ENCODE results near the gene NBEA.

Gene NBEA

DNA sequence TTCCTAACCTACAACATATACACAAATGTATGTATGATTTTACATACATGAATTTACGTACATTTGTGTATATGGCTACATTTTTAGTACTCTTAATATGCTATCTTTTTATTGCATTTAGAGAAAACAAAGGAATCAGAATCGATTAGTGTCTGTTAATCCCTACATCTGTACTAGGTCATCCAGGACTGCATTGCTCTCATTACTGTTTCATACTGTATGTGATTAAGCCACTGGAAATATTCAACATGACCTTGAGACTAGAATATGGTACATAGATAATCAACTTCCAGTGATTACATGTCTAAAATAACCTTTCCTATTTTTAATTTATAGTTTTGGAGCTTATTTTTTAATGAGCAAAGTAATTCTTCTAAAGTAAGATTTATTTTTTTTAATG, 539.7 kb downstream of the NBEA start:
- H3K27ac Mint-ChIP-seq (ENCODE audit: low read depth): no peak overlapping the region
- no peak for DNase-seq (ENCODE audit: low spot score in 2 of 2)
- no peaks in the 10 kb centered on the region for H3K4me1 Mint-ChIP-seq
- H3K4me3 Mint-ChIP-seq: no peak overlapping the region
- H3K9me3 Mint-ChIP-seq: no peaks in the 10 kb centered on the region
- ATAC-seq (replicated peaks; ENCODE audit: extremely low read depth, poor library complexity, severe bottlenecking): no peak
- H3K27me3 Mint-ChIP-seq: peaks cover 23% of the 10 kb centered on the region
- no peaks in the 10 kb centered on the region for H3K36me3 Mint-ChIP-seq (ENCODE audit: insufficient read depth)

GRCh38 chr13:35482527-35482926, 540.5 kb downstream of the NBEA start:
- Mint-ChIP-seq H3K36me3 (ENCODE audit: insufficient read depth) (no peaks in the 10 kb centered on the region), H3K4me1 (no peaks in the 10 kb centered on the region), H3K9me3 (no peaks in the 10 kb centered on the region), H3K27me3 (peaks cover 16% of the 10 kb centered on the region), H3K4me3 (no peak overlapping the region), H3K27ac (ENCODE audit: low read depth) (no peak overlapping the region)
- no peak for DNase-seq (ENCODE audit: low spot score in 2 of 2)
- ATAC-seq (replicated peaks; ENCODE audit: extremely low read depth, poor library complexity, severe bottlenecking): no peak

GRCh38 chr13:35483761-35484160, 541.7 kb downstream of the NBEA start:
- H3K36me3 Mint-ChIP-seq (ENCODE audit: insufficient read depth): no peaks in the 10 kb centered on the region
- ATAC-seq (replicated peaks; ENCODE audit: extremely low read depth, poor library complexity, severe bottlenecking) (no peak), DNase-seq (ENCODE audit: low spot score in 2 of 2) (no peak)
- H3K9me3 Mint-ChIP-seq: no peaks in the 10 kb centered on the region
- H3K4me3 Mint-ChIP-seq: no peak overlapping the region
- H3K27ac Mint-ChIP-seq (ENCODE audit: low read depth): no peak overlapping the region
- peaks cover 3% of the 10 kb centered on the region for H3K27me3 Mint-ChIP-seq
- H3K4me1 Mint-ChIP-seq: no peaks in the 10 kb centered on the region

DNA sequence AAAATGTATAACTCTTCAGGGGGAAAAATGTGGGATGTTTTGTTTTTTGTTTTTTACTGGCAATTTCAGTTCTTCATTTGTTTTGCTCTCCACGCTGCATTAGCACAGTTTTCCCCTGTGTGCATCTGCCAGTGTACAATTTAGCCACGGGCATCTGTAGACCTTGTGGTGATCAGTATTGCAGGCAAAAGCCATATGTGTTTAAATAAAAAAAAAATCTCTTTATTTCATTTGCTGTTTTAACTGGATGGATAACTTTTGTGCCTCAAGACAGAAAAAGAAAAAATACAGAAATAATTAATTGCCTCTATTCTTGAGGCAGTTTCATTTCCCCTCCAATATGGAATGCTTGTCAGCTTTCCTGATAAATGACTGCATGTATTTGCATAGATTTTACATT, 542.3 kb downstream of the NBEA start:
- no peak overlapping the region for H3K4me3 Mint-ChIP-seq
- ATAC-seq (replicated peaks; ENCODE audit: extremely low read depth, poor library complexity, severe bottlenecking) (no peak), DNase-seq (ENCODE audit: low spot score in 2 of 2) (no peak)
- no peaks in the 10 kb centered on the region for H3K9me3 Mint-ChIP-seq
- H3K36me3 Mint-ChIP-seq (ENCODE audit: insufficient read depth): no peaks in the 10 kb centered on the region
- H3K4me1 Mint-ChIP-seq: no peaks in the 10 kb centered on the region
- H3K27ac Mint-ChIP-seq (ENCODE audit: low read depth): no peak overlapping the region
- no peaks in the 10 kb centered on the region for H3K27me3 Mint-ChIP-seq

DNA sequence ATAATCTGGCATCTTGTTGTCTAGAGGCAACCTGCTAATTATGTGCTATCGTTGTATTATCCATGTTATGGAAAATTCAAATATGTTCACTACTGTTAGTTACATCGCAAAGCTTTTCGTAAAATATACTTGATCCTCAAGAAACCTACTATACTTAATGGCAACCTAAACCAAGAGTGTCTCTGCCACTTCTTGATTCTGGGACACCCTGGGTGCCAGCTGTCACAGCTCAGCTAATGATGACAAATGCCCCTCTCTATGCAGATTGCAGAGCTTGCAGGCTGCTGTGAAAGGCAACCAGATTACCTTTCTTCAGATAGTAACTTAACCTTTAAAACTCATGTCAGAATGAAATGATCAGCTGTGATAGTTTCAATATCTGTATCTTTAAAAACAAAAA, 543.4 kb downstream of the NBEA start:
- H3K4me3 Mint-ChIP-seq: no peak overlapping the region
- no peak for ATAC-seq (replicated peaks; ENCODE audit: extremely low read depth, poor library complexity, severe bottlenecking)
- H3K27me3 Mint-ChIP-seq: no peaks in the 10 kb centered on the region
- no peaks in the 10 kb centered on the region for H3K4me1 Mint-ChIP-seq
- no peaks in the 10 kb centered on the region for H3K9me3 Mint-ChIP-seq
- H3K27ac Mint-ChIP-seq (ENCODE audit: low read depth): no peak overlapping the region
- H3K36me3 Mint-ChIP-seq (ENCODE audit: insufficient read depth): no peaks in the 10 kb centered on the region
- DNase-seq (ENCODE audit: low spot score in 2 of 2): no peak

GRCh38 chr13:35489050-35489449, 547.0 kb downstream of the NBEA start:
- Mint-ChIP-seq H3K4me3 (no peak overlapping the region), H3K27ac (ENCODE audit: low read depth) (no peak overlapping the region), H3K36me3 (ENCODE audit: insufficient read depth) (no peaks in the 10 kb centered on the region), H3K9me3 (peaks cover 17% of the 10 kb centered on the region), H3K4me1 (no peaks in the 10 kb centered on the region), H3K27me3 (no peaks in the 10 kb centered on the region)
- ATAC-seq (replicated peaks; ENCODE audit: extremely low read depth, poor library complexity, severe bottlenecking) (no peak), DNase-seq (ENCODE audit: low spot score in 2 of 2) (no peak)

DNA sequence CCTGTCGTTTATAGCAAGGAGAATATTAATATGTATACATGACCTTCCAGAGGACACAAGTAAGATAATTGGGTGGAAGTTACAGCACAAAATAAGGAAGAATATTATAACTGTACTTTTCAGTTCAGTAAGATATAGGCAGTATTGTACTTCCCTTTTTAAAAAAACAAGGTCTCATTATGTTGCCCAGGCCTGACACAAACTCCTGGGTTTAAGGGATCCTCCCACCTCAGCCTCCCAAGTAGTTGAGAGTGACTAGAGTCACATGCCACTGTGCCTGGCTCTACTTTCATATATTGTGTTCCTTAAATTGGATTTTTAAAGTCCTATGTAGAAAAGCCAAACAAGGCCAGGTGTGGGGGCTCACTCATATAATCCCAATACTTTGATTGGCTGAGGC, 553.9 kb downstream of the NBEA start:
- Mint-ChIP-seq H3K36me3 (ENCODE audit: insufficient read depth) (no peaks in the 10 kb centered on the region), H3K27ac (ENCODE audit: low read depth) (no peak overlapping the region), H3K4me3 (no peak overlapping the region), H3K4me1 (no peaks in the 10 kb centered on the region), H3K27me3 (no peaks in the 10 kb centered on the region), H3K9me3 (peaks cover 31% of the 10 kb centered on the region)
- no peak for ATAC-seq (replicated peaks; ENCODE audit: extremely low read depth, poor library complexity, severe bottlenecking)
- no peak for DNase-seq (ENCODE audit: low spot score in 2 of 2)

GRCh38 chr13:35496761-35497386, 554.8 kb downstream of the NBEA start:
- DNase-seq (ENCODE audit: low spot score in 2 of 2): no peak
- ATAC-seq (replicated peaks; ENCODE audit: extremely low read depth, poor library complexity, severe bottlenecking): no peak
- no peaks in the 10 kb centered on the region for H3K4me1 Mint-ChIP-seq
- no peak overlapping the region for H3K4me3 Mint-ChIP-seq
- no peaks in the 10 kb centered on the region for H3K36me3 Mint-ChIP-seq (ENCODE audit: insufficient read depth)
- H3K9me3 Mint-ChIP-seq: peaks cover 23% of the 10 kb centered on the region
- no peaks in the 10 kb centered on the region for H3K27me3 Mint-ChIP-seq
- H3K27ac Mint-ChIP-seq (ENCODE audit: low read depth): no peak overlapping the region

DNA sequence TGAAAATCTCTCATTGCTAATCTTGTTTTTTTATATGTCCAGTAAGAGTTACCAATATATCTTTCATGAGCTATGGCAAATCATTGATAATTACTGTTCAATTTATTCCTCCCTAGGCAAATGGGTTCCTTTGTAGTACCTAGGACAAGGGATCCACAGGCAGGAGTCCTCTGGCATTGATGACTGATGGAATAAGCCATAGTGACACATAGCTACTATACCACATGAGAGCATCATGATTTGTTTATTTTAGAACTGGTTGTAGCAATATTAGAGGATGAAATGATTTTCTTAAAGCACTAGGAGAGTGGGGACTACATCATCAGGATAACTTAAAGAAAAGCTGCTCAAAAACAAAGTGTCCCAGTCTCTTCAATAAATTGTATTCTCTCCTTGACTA, 556.2 kb downstream of the NBEA start:
- H3K9me3 Mint-ChIP-seq: peaks cover 16% of the 10 kb centered on the region
- no peaks in the 10 kb centered on the region for H3K36me3 Mint-ChIP-seq (ENCODE audit: insufficient read depth)
- no peaks in the 10 kb centered on the region for H3K27me3 Mint-ChIP-seq
- no peak for ATAC-seq (replicated peaks; ENCODE audit: extremely low read depth, poor library complexity, severe bottlenecking)
- no peak overlapping the region for H3K4me3 Mint-ChIP-seq
- H3K27ac Mint-ChIP-seq (ENCODE audit: low read depth): no peak overlapping the region
- DNase-seq (ENCODE audit: low spot score in 2 of 2): no peak
- no peaks in the 10 kb centered on the region for H3K4me1 Mint-ChIP-seq

- DNase-seq (ENCODE audit: low spot score in 2 of 2) (no peak), ATAC-seq (replicated peaks; ENCODE audit: extremely low read depth, poor library complexity, severe bottlenecking) (no peak)
- Mint-ChIP-seq H3K9me3 (peaks cover 14% of the 10 kb centered on the region), H3K27me3 (no peaks in the 10 kb centered on the region), H3K4me1 (no peaks in the 10 kb centered on the region), H3K4me3 (no peak overlapping the region), H3K27ac (ENCODE audit: low read depth) (no peak overlapping the region), H3K36me3 (ENCODE audit: insufficient read depth) (no peaks in the 10 kb centered on the region)
These were observed 557.2 kb downstream of the NBEA start for GRCh38 chr13:35499196-35499662.

GRCh38 chr13:35499676-35500075, 557.6 kb downstream of the NBEA start:
- H3K9me3 Mint-ChIP-seq: peaks cover 10% of the 10 kb centered on the region
- H3K4me3 Mint-ChIP-seq: no peak overlapping the region
- DNase-seq (ENCODE audit: low spot score in 2 of 2) (no peak), ATAC-seq (replicated peaks; ENCODE audit: extremely low read depth, poor library complexity, severe bottlenecking) (no peak)
- H3K4me1 Mint-ChIP-seq: no peaks in the 10 kb centered on the region
- no peaks in the 10 kb centered on the region for H3K27me3 Mint-ChIP-seq
- H3K27ac Mint-ChIP-seq (ENCODE audit: low read depth): no peak overlapping the region
- H3K36me3 Mint-ChIP-seq (ENCODE audit: insufficient read depth): no peaks in the 10 kb centered on the region

- Mint-ChIP-seq H3K9me3 (peaks cover 8% of the 10 kb centered on the region), H3K4me1 (no peaks in the 10 kb centered on the region), H3K27me3 (no peaks in the 10 kb centered on the region), H3K4me3 (no peak overlapping the region), H3K36me3 (ENCODE audit: insufficient read depth) (no peaks in the 10 kb centered on the region), H3K27ac (ENCODE audit: low read depth) (no peak overlapping the region)
- DNase-seq (ENCODE audit: low spot score in 2 of 2) (no peak), ATAC-seq (replicated peaks; ENCODE audit: extremely low read depth, poor library complexity, severe bottlenecking) (no peak)
These were observed 558.1 kb downstream of the NBEA start for GRCh38 chr13:35500144-35500543.

GRCh38 chr13:35501661-35502235, 559.7 kb downstream of the NBEA start:
- peaks cover 8% of the 10 kb centered on the region for H3K9me3 Mint-ChIP-seq
- H3K4me1 Mint-ChIP-seq: no peaks in the 10 kb centered on the region
- DNase-seq (ENCODE audit: low spot score in 2 of 2): no peak
- no peak overlapping the region for H3K4me3 Mint-ChIP-seq
- no peak for ATAC-seq (replicated peaks; ENCODE audit: extremely low read depth, poor library complexity, severe bottlenecking)
- no peak overlapping the region for H3K27ac Mint-ChIP-seq (ENCODE audit: low read depth)
- no peaks in the 10 kb centered on the region for H3K27me3 Mint-ChIP-seq
- H3K36me3 Mint-ChIP-seq (ENCODE audit: insufficient read depth): no peaks in the 10 kb centered on the region

Measured in central memory CD8-positive, alpha-beta T cell (primary cell).